Measurements from ENCODE around the gene STK17B. TPM values are rescaled to one million over a fixed set of nuclear protein-coding genes. Genes with fewer than 3 reads are reported as not detected.

STK17B gene
- polyA plus RNA-seq, 1 donor (not counting 4 experiments of a cell fraction or from before 2014, with no cell fraction given) = 11.0 TPM

GRCh38 chr2:196170606-196171247, 651 bp downstream of the STK17B start:
- peaks cover 28% of the 10 kb centered on the region for H3K4me1 ChIP-seq (ENCODE audit: control insufficient read depth, extremely low read depth, insufficient read depth, low read length)
- peak overlapping the region; percentile 91 for H3K9ac ChIP-seq (ENCODE audit: control insufficient read depth, extremely low read depth, insufficient read depth, low read length)
- no peak for TF ChIP-seq EZH2 (IDR thresholded peaks at IDR 0.05; ENCODE audit: low read length)
- TF ChIP-seq, protein P1, sequence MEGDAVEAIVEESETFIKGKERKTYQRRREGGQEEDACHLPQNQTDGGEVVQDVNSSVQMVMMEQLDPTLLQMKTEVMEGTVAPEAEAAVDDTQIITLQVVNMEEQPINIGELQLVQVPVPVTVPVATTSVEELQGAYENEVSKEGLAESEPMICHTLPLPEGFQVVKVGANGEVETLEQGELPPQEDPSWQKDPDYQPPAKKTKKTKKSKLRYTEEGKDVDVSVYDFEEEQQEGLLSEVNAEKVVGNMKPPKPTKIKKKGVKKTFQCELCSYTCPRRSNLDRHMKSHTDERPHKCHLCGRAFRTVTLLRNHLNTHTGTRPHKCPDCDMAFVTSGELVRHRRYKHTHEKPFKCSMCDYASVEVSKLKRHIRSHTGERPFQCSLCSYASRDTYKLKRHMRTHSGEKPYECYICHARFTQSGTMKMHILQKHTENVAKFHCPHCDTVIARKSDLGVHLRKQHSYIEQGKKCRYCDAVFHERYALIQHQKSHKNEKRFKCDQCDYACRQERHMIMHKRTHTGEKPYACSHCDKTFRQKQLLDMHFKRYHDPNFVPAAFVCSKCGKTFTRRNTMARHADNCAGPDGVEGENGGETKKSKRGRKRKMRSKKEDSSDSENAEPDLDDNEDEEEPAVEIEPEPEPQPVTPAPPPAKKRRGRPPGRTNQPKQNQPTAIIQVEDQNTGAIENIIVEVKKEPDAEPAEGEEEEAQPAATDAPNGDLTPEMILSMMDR (optimal IDR thresholded peaks at IDR 0.05 in 1 of 3, IDR thresholded peaks at IDR 0.05 in 1 of 3, conservative IDR thresholded peaks at IDR 0.05 in 1 of 3; ENCODE audit: extremely low read depth in 1 of 3, insufficient read depth in 2 of 3, low read length in 3 of 3) = no peak
- H3K9me3 ChIP-seq (ENCODE audit: control insufficient read depth, low read depth, low read length) = no peaks in the 10 kb centered on the region
- peak overlapping the region; percentile 84 for H3K27ac ChIP-seq (ENCODE audit: control insufficient read depth, insufficient read depth, low read length)
- dilution Hi-C loops (cut with MboI; ENCODE audit: extremely low pct_ligation_motif_present, low sequenced_read_pairs) = no loop called here
- no peaks in the 10 kb centered on the region for H3K36me3 ChIP-seq (ENCODE audit: control insufficient read depth in 2 of 2, extremely low read depth in 1 of 2, insufficient read depth in 2 of 2, low read length in 2 of 2)
- H4K20me1 ChIP-seq (ENCODE audit: control insufficient read depth, extremely low read depth, insufficient read depth, low read length) = no peaks in the 10 kb centered on the region
- DNase-seq (ENCODE audit: low read depth, low spot score) (no peak), FAIRE-seq (peak; percentile 41)
- H3K27me3 ChIP-seq (ENCODE audit: control insufficient read depth, extremely low read depth, insufficient read depth, low read length) = no peaks in the 10 kb centered on the region
- H3K4me2 ChIP-seq (ENCODE audit: control insufficient read depth, extremely low read depth, insufficient read depth, low read depth, low read length) = peak overlapping the region; percentile 80
- no peaks in the 10 kb centered on the region for H3K9me1 ChIP-seq (ENCODE audit: control insufficient read depth, extremely low read depth, insufficient read depth, low read length)
- H3K4me3 ChIP-seq (ENCODE audit: control insufficient read depth in 2 of 3, extremely low read depth in 1 of 3, insufficient read depth in 2 of 3, low read depth in 1 of 3, low read length in 3 of 3) = peak overlapping the region; percentile 61 to 94 (median 86)
- peak overlapping the region; percentile 45 for H2AFZ ChIP-seq (ENCODE audit: control insufficient read depth, low read length)
- peaks cover 53% of the 10 kb centered on the region for H3K79me2 ChIP-seq (ENCODE audit: control insufficient read depth, insufficient read depth, low read length)

DNA sequence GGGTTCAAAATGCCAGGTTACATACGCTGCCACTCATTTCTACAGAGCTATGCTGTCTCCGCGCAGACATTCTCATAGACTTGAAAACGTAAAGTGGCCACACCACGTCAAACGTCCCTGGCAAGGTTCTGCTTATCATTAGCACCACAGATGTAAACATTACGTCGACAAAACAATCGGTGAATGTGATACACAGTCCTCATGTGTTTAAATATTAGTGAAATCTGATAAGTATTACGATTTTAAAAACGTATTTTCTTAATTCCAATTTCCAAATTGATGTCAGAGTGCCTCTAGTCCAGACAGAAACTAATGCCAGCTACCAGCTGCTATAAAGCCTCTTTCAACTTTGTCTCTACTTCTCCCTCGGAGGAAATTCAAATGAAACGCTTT, 1.2 kb downstream of the STK17B start:
- H3K36me3 ChIP-seq (ENCODE audit: control insufficient read depth in 2 of 2, extremely low read depth in 1 of 2, insufficient read depth in 2 of 2, low read length in 2 of 2) = no peaks in the 10 kb centered on the region
- FAIRE-seq (peak; percentile 23), DNase-seq (ENCODE audit: low read depth, low spot score) (no peak)
- dilution Hi-C loops (cut with MboI; ENCODE audit: extremely low pct_ligation_motif_present, low sequenced_read_pairs) = no loop called here
- H3K4me3 ChIP-seq (ENCODE audit: control insufficient read depth in 2 of 3, extremely low read depth in 1 of 3, insufficient read depth in 2 of 3, low read depth in 1 of 3, low read length in 3 of 3) = peak overlapping the region; percentile 61 to 94 (median 86)
- peaks cover 58% of the 10 kb centered on the region for H3K79me2 ChIP-seq (ENCODE audit: control insufficient read depth, insufficient read depth, low read length)
- H3K4me1 ChIP-seq (ENCODE audit: control insufficient read depth, extremely low read depth, insufficient read depth, low read length) = peaks cover 28% of the 10 kb centered on the region
- peak overlapping the region; percentile 91 for H3K9ac ChIP-seq (ENCODE audit: control insufficient read depth, extremely low read depth, insufficient read depth, low read length)
- no peaks in the 10 kb centered on the region for H4K20me1 ChIP-seq (ENCODE audit: control insufficient read depth, extremely low read depth, insufficient read depth, low read length)
- peak overlapping the region; percentile 27 for H2AFZ ChIP-seq (ENCODE audit: control insufficient read depth, low read length)
- no peaks in the 10 kb centered on the region for H3K27me3 ChIP-seq (ENCODE audit: control insufficient read depth, extremely low read depth, insufficient read depth, low read length)
- no peak for TF ChIP-seq EZH2 (IDR thresholded peaks at IDR 0.05; ENCODE audit: low read length)
- TF ChIP-seq, protein P1 (optimal IDR thresholded peaks at IDR 0.05 in 1 of 3, IDR thresholded peaks at IDR 0.05 in 1 of 3, conservative IDR thresholded peaks at IDR 0.05 in 1 of 3; ENCODE audit: extremely low read depth in 1 of 3, insufficient read depth in 2 of 3, low read length in 3 of 3) = no peak
- peak overlapping the region; percentile 80 for H3K4me2 ChIP-seq (ENCODE audit: control insufficient read depth, extremely low read depth, insufficient read depth, low read depth, low read length)
- peak overlapping the region; percentile 84 for H3K27ac ChIP-seq (ENCODE audit: control insufficient read depth, insufficient read depth, low read length)
- no peaks in the 10 kb centered on the region for H3K9me3 ChIP-seq (ENCODE audit: control insufficient read depth, low read depth, low read length)
- no peaks in the 10 kb centered on the region for H3K9me1 ChIP-seq (ENCODE audit: control insufficient read depth, extremely low read depth, insufficient read depth, low read length)

Data from keratinocyte (primary cell).